Kidney (tissue), 14 donors: ENCODE data around the gene RAB19. TPM values are rescaled to one million over a fixed set of nuclear protein-coding genes. Genes with fewer than 3 reads are reported as not detected.

ENCODE experiments used
- DNase-seq, 5 donors: peaks; one replicate each; pipeline ENCODE4 v3.0.0-alpha.2; 2013 to 2020
- FAIRE-seq: peaks from 2 replicates; lab custom pipeline; 2012; peaks lifted over from hg19 to GRCh38; lab: Jason Lieb, UNC
- H3K27ac ChIP-seq, 2 donors: one replicate each; pipeline ENCODE4 v1.7.0; 2013; ENCODE audit warnings: low read depth in 2 of 2, low read length in 2 of 2, inconsistent platforms in 1 of 2
- H3K27me3 ChIP-seq: one replicate; pipeline ENCODE4 v1.7.1; 2013; ENCODE audit warnings: low read length, inconsistent platforms; ENCODE audit not compliant: control insufficient read depth, insufficient read depth
- H3K36me3 ChIP-seq, 3 donors: one replicate each; pipeline versions ENCODE4 v1.7.0 to v1.7.1; 2013; ENCODE audit warnings: low read length in 3 of 3, control low read depth in 1 of 3, inconsistent platforms in 1 of 3; ENCODE audit not compliant: insufficient read depth in 3 of 3, control insufficient read depth in 2 of 3
- H3K4me1 ChIP-seq, 3 donors: one replicate each; pipeline versions ENCODE4 v1.7.0 to v1.7.1; 2013; ENCODE audit warnings: low read length in 3 of 3, inconsistent platforms in 1 of 3, low read depth in 1 of 3; ENCODE audit not compliant: control insufficient read depth in 2 of 3, insufficient read depth in 2 of 3
- H3K4me3 ChIP-seq, 3 donors: one replicate each; pipeline versions ENCODE4 v1.7.0 to v1.8.1; 2013; ENCODE audit warnings: low read length in 3 of 3, control low read depth in 1 of 3, inconsistent platforms in 1 of 3
- H3K9ac ChIP-seq, 3 donors: one replicate each; pipeline versions ENCODE4 v1.7.0 to v1.7.1; 2013; ENCODE audit warnings: low read length in 3 of 3, control low read depth in 1 of 3, inconsistent platforms in 1 of 3
- H3K9me3 ChIP-seq, 3 donors: one replicate each; pipeline versions ENCODE4 v1.7.0 to v1.7.1; 2013; ENCODE audit warnings: low read length in 3 of 3, control low read depth in 1 of 3, inconsistent platforms in 1 of 3; ENCODE audit not compliant: control insufficient read depth in 2 of 3, insufficient read depth in 1 of 3
- intact Hi-C: fragments of 100-400 bp; cut with DNase I; formaldehyde crosslinking; loops from one replicate; pipeline ENCODE4 v1.11.1; 2022
- polyA plus RNA-seq: library from polyadenylated mRNA; stranded (reverse); fragments of 350-450 nt; fragmentation: Illumina TruSeq; extraction: RNeasy Lipid Tissue Mini Kit (QIAGEN cat#74804); gene quantifications from one replicate; pipeline ENCODE4 v1.2.3, GENCODE V29; 2014; ENCODE audit warnings: low read depth, low replicate concordance; ENCODE audit not compliant: insufficient read depth
- total RNA-seq: library from RNA; stranded (reverse); fragmentation: NEBNext Ultra II Directional; extraction: Animal tissue kit (Norgen Biotek cat#: 25700); gene quantifications from one replicate; pipeline ENCODE4 v1.2.1, GENCODE V29; 2021
- TF ChIP-seq, protein P1 (sequence below): IDR thresholded peaks from 3 replicates; pipeline ENCODE4 v1.5.1; 2012; ENCODE audit warnings: mild to moderate bottlenecking, moderate library complexity, borderline replicate concordance; ENCODE audit not compliant: insufficient read depth; ENCODE audit errors: extremely low read depth
- donor health status: control.
- donor health status: control.
- donor health status: control.
- donor health status: control.
- donor health status: control.
- donor health status: DM: yes; HTN: yes; CAD: no.
- donor health status: Normal renal cell carcinoma (clear cell type).

The RAB19 gene
- total and polyA plus RNA-seq, 2 donors from 2014 or later = 0.82 to 11.5 TPM

DNA sequence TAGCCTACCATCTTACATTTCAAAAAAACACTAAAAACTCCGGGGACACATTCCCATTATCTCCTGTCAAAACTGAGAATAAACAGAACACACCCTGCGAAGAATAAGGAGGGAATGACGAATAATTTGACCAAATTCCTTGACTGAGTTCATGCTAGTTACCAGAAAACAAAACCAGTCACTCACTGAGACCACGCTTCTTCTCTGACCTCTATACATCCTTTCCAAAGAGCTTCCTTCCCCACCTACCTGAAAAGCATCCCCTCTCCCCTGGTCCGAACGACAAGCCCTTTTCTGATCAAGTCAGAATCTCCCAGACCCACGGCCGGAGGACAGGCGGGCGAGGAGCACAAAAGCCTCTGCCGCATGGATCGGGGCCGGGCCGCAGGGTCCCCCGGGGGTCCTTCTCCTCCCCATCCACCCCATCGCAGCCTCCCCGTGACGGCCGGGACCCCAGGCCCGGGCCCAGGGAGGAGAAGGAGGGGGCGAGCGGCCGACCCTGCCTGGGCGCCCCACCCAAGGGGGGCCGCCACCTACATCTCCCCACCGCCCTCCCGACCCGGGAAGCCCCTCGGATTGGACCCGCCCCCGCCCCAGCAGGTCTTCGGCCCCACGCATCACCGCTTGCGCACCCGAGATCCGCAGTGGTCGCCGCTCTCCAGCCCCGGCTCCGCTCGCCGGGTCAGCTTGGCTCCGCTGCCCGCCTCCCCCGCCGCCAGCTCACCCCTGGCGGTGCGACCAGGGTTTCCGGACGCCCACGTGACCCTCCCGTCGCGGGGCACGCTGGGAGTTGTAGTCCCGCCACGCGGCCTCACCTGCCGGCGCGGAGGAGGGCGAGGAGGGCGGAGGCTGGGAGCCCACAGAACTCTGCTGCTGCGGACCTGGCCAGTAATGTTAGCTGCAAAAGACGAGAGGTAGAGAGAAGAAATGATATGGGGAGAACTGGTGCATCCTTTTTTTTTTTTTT lies 5.8 kb upstream of the RAB19 start, which contains the start of gene SLC37A3:
SLC37A3 (minus strand) TSS at position 747 of the 967 bp plus-strand sequence. CDS start 16,004 bp downstream, outside the sequence.
- Histone ChIP-seq H3K27ac (peak within 1 kb of the TSS; percentile 57 to 58), H3K4me3 (peak within 1 kb of the TSS; percentile 79 to 95 (median 92)), H3K27me3 (no peaks in the 10 kb centered on the region), H3K36me3 (no peaks in the 10 kb centered on the region), H3K4me1 (no peaks in the 10 kb centered on the region), H3K9ac (peak within 1 kb of the TSS; percentile 61 to 74 (median 74)), H3K9me3 (no peaks in the 10 kb centered on the region)
- DNase-seq = peak; percentile 91 to 95 (median 93)
- intact Hi-C loops = no loop called here
- TF ChIP-seq, protein P1, sequence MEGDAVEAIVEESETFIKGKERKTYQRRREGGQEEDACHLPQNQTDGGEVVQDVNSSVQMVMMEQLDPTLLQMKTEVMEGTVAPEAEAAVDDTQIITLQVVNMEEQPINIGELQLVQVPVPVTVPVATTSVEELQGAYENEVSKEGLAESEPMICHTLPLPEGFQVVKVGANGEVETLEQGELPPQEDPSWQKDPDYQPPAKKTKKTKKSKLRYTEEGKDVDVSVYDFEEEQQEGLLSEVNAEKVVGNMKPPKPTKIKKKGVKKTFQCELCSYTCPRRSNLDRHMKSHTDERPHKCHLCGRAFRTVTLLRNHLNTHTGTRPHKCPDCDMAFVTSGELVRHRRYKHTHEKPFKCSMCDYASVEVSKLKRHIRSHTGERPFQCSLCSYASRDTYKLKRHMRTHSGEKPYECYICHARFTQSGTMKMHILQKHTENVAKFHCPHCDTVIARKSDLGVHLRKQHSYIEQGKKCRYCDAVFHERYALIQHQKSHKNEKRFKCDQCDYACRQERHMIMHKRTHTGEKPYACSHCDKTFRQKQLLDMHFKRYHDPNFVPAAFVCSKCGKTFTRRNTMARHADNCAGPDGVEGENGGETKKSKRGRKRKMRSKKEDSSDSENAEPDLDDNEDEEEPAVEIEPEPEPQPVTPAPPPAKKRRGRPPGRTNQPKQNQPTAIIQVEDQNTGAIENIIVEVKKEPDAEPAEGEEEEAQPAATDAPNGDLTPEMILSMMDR = no peak
- FAIRE-seq = no peak

DNA sequence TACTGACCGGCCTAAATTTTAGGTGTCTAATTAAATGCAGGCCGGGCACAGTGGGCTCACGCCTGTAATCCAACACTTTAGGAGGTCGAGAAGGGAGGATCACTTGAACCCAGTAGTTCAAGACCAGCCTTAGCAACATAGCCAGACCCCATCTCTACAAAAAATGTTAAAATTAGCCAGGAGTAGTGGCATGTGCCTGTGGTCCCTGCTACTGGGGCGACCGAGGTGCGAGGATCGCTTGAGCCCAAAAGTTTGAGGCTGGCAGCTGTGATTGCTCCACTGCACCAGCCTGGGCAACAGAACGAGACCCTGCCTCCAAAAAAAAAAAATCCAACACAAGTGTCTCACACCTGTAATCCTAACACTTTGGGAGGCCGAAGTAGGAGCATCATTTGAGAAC lies 5.0 kb upstream of the RAB19 start:
- Histone ChIP-seq H3K9me3 (no peaks in the 10 kb centered on the region), H3K36me3 (no peaks in the 10 kb centered on the region), H3K4me3 (peak overlapping the region in 1 of 3 donors; percentile 79), H3K27ac (no peak overlapping the region), H3K9ac (no peak overlapping the region), H3K27me3 (no peaks in the 10 kb centered on the region), H3K4me1 (no peaks in the 10 kb centered on the region)
- TF ChIP-seq, protein P1 = no peak
- FAIRE-seq (no peak), DNase-seq (peak in 2 of 5 donors; percentile 37 to 48)
- intact Hi-C loops = no loop called here

DNA sequence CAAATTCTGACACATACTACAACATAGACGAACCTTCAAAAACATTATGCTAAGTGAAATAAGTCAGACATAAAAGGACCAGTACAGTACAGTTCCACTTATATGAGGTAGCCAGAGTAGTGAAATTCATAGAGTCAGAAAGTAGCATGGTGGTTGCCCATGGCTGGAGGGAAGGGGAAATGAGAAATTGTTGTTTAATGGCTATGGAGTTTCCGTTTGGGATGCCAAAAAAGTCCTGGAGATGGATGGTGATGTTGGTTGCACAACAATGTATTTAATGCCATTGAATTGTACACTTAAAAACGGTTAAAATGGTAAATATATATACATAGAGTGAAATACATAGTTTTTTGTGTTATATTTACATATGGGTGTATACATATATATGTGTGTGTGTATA lies 3.5 kb upstream of the RAB19 start:
- Histone ChIP-seq H3K36me3 (no peaks in the 10 kb centered on the region), H3K9me3 (no peaks in the 10 kb centered on the region), H3K9ac (no peak overlapping the region), H3K4me3 (no peak overlapping the region), H3K27ac (no peak overlapping the region), H3K4me1 (peaks cover 0 to 4% (median 2%) of the 10 kb centered on the region in 3 donors), H3K27me3 (no peaks in the 10 kb centered on the region)
- TF ChIP-seq, protein P1 = no peak
- FAIRE-seq (no peak), DNase-seq (no peak)
- intact Hi-C loops = no loop called here
